Activated CD4-positive, CD25-positive, alpha-beta regulatory T cell treated with anti-CD3 and anti-CD28 coated beads, Interleukin-2, amount 50 U/mL, for 24 hours (primary cell): Measurements from ENCODE around the gene RNF135.
"Not testable (repeated sequence)": the region's sequence is repeated elsewhere in the genome, so short reads cannot be mapped to it uniquely, and the experiment has no call there.

ENCODE experiments used
- ATAC-seq, 2 donors: fragments of 150-1000 bp; cut with Tn5 transposase; one replicate each; pipeline ENCODE4 v1.10.0; 2021; ENCODE audit warnings: mild to moderate bottlenecking in 1 of 2, moderate library complexity in 1 of 2

The RNF135 gene

GRCh38 chr17:31004160-31004559 is 33.3 kb downstream of the RNF135 start:
- ATAC-seq, result no peak

GRCh38 chr17:31007695-31008373 is 37.0 kb downstream of the RNF135 start:
- no peak for ATAC-seq

GRCh38 chr17:31008374-31009041 is 37.7 kb downstream of the RNF135 start:
- peak; percentile 78 to 79 for ATAC-seq

- ATAC-seq, result peak in 1 of 2 donors; percentile 21
Observed at GRCh38 chr17:31009042-31009702, 38.3 kb downstream of the RNF135 start.

- ATAC-seq, result not testable (repeated sequence)
Observed at GRCh38 chr17:31010014-31010413, 39.2 kb downstream of the RNF135 start.

- ATAC-seq, result no peak
Observed at GRCh38 chr17:31013844-31014243, 43.0 kb downstream of the RNF135 start.

GRCh38 chr17:31015639-31016038 is 44.8 kb downstream of the RNF135 start:
- ATAC-seq, result no peak

- no peak for ATAC-seq
Observed at GRCh38 chr17:31019004-31019403, 48.2 kb downstream of the RNF135 start.

- not testable (repeated sequence) for ATAC-seq
Observed at GRCh38 chr17:31023171-31023570, 52.3 kb downstream of the RNF135 start.

GRCh38 chr17:31031841-31032240 is 61.0 kb downstream of the RNF135 start:
- ATAC-seq, result no peak

- ATAC-seq, result not testable (repeated sequence)
Observed at GRCh38 chr17:31035611-31036010, 64.8 kb downstream of the RNF135 start.

- ATAC-seq, result not testable (repeated sequence)
Observed at GRCh38 chr17:31040837-31041236, 70.0 kb downstream of the RNF135 start.

GRCh38 chr17:31042378-31042777 is 71.5 kb downstream of the RNF135 start:
- not testable (repeated sequence) for ATAC-seq

- ATAC-seq, result not testable (repeated sequence)
Observed at GRCh38 chr17:31046856-31047425, 76.1 kb downstream of the RNF135 start.

- no peak for ATAC-seq
Observed at GRCh38 chr17:31048142-31048541, 77.3 kb downstream of the RNF135 start.

- ATAC-seq, result no peak
Observed at GRCh38 chr17:31048780-31049179, 77.9 kb downstream of the RNF135 start.
